NCI-H128 (cell line): Measurements from ENCODE around the gene SMARCB1.
A peak's percentile ranks its signal among the peaks of the same experiment; 100 is the strongest.

ENCODE experiments used
- DNase-seq: peaks from one replicate; lab custom pipeline; 2025; ENCODE audit not compliant: unreplicated experiment; lab: John Stamatoyannopoulos, UW

SMARCB1 gene

DNA sequence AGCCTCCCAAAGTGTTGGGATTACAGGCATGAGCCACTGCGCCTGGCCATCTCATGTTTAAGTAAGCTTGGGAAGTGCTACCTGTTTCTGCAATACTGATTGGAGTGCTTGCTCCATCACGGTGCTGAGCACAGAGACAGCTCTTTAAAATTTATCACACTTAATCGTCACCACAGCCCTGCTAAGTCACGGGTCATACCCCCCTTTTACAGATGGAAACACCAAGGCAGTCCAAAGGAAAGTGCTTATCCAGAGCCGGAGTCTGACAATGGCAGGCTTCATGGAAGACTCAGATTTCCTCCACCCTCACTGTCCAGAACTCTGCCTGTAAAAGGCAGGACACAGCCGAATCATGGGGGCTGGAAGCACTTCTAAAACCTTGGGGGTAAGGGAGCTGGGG, 26.7 kb upstream of the SMARCB1 start:
- DNase-seq: no peak

DNA sequence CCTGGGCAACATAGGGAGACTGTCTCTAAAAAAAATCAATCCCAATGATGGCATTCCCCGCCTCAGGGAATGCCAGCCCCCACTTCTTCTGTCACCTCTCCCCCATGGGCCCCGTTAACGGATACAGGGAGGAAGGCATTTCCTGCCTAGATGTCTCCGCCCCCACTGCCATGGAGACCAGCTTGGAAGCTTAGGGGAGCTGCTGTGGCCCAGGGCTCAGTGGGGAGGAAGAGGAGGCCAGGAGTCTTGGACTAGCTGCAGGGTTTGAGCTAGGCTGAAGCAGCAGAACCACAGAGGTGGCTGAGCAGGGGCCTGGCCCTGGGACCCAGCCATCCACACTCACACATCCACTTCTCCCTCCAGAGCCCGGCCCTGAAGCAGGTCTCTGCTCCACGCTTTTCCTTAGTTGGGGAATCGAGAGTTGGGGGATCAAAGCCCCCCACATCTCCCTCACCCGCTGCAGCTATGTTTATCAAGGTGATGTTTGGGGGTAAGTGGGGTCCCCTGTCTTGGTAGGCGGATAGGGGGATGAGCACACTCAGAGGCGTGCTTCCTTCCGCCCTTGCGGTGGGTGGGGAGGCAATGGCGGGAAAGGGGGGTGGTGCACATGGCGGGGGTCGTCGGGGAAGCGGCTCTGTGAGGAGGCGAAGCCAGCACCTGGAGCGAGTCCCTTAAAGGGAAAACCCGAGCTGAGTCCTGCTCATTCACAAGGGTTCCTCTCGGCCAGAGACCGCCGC, 23.8 kb upstream of the SMARCB1 start, which contains the start of gene C22orf15:
TSS of gene C22orf15 (plus strand) at position 149 of the 737 bp plus-strand sequence. CDS start at position 466, 317 bp downstream.
- DNase-seq: no peak

DNA sequence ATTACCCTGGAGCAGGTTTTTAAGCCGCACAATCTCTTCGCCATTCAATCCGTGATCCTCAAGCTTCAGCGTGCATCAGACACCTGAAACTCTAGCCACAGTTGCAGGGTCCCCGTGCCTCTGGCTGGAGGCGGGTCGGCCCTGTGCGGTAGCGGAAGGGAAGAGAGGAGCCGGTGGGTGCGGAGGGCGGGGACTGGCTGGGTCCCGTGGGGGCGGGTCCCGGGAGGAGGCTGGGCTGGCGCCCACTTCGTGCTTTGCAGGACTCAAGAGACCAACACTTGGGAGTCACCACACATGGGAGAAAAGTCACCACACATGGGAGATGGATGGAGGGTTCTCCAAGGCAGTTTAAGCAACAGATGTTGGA, 23.2 kb upstream of the SMARCB1 start:
- DNase-seq: no peak

DNA sequence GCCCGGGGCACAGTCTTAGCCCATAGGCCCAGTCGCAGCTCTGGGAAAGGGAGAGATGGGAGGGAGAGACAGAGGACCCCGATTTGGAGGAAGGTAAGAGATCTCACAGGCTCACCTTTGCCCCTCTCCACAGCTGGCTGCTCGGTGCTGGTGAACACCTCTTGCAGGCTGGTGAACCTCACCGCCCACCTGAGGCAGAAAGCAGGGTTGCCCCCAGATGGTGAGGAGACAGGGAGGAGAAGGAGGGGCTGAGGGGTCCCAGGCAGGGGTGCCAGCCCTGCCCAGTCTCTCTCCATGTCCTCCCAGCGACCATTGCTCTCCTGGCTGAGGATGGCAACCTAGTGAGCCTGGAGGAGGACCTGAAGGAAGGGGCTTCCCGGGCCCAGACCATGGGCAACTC, 22.8 kb upstream of the SMARCB1 start:
- DNase-seq: no peak

DNA sequence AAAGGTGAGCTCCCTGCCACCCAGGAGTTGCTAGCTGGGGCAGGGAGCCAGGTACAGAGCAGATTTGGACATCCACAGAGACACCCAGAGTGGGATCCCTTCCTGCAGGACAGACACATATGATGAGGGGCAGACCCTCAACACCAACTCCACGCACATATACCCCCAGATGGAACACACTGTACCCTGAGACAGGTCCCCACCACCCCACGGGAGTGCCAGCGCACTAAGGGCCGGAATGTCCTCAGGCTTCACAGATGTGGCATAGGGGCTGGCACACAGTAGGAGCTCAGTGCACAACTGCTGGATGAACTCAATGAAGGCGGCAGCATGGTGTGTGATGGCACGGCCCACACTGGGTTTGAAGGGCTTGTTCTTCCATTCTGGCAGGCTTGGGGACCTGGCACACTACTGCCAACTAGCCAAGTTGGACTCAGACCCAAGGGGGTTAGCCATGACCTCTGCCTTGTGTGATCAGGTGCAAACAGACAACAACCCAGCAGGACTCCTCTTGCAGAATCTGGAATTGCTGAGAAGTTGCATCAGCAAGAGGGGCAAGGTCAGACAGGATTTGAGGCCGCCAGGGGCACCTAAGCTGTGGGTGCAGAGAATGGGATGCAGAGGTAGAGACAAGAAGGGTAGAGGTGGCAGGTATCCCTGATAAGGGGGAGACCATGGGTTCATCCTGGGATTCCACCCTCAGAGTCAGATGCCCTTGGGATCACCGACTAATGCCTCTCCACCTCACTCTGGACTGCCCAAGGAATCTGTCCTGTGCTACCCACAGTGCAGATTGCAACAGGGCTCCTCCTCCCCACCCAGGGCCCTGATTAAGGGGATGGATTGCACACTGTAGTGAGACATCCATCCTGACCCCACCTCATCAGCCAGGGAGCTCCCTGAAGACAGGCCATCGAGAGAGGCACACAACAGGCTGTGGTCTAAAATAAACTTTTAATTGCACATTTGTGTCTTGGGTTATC, 21.6 kb upstream of the SMARCB1 start:
- DNase-seq: no peak

DNA sequence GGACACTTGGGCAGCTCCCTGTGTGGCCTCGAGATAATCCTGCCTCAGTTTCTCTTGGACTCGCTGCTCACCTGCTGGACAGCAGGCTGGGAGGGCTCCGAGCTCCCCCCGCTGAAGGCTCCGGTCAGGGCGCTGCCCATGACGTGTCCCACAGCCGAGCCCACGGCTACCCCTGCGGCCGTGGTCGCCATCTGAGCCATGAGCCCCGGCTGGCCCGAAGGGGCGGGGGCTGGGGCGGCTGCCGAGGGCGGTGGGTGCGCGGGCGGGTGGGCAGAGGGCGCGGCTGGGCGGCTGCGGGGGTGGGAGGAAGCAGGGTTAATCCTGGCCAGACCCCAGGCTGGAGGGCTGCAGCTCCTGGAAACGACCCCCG, 19.5 kb upstream of the SMARCB1 start:
- DNase-seq: no peak

DNA sequence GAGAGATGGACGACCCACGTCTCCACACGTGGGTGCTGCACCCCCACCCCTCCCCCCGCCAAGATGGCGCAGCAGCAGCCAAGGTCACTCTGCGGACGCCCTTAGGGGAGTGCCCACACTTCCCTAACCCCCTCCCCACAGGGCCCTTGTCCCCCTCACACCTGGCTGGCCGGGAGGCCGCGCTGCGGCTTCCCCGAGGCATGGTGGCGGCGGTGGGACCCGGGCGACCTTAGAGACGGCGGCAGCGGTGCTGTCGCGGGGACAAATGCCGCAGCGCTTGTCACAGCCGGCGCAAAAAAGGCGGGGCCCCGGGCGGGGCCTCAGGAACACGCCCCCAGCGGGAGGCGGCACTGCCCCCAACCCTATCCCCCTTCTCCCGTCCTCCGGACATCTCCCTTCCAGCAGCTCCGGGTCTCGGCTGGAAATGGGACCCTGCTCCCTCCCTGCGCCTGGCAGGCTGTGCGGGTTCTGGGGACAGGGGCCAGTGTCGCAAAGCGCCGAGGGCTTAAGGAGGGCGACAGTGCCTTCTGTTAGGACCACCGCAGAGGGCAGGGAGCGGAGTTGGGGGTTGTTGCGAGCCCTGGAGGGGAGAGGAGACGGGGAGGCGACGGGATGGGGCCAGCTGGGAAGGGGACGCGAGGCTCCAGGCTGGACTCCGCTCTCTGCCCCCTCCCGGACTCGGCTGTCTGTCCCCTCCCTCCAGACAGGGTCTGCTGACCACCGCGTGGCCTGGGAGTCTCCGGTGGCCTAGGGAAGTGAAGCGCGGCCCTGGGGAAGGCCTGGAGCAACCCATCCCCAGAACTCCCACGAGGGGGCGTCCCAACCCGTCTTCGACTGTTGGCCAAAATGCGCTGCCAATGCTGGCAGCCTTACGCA, 18.9 kb upstream of the SMARCB1 start, which contains the start of gene CHCHD10:
TSS of gene CHCHD10 (minus strand) at position 300 of the 876 bp plus-strand sequence. CDS start at position 202, 98 bp downstream.
- peak; percentile 30 for DNase-seq

DNA sequence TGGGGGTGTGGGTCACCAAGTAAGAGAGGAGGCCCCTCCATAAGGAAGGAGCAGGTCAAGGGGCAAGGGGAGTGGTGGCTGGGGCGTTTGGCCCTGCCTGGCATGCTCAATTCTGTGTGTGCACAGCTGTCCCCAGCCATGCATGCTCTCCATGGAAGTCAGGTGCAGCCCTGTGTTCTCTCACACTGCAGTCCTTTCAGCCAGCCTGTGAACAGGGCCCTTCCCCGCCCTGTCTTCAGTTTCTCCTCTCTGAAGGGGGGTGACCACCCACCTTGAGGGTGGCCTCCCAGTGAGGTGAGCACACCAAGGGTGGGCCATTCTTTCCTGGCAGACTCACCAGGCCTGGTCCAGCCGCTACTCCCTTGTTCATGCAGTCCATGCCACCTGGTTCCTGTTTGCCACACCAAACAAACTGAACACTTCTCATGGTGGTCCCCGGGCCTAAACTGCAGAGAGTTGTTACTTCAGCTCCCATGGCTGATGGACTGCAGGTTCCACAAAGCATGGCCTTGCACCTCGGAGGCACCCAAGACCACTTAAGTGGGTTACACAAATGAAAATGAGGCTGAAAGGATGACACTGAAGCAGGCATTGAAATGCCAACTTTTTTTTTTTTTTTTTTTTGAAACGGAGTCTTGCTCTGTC, 17.3 kb upstream of the SMARCB1 start:
- no peak for DNase-seq

DNA sequence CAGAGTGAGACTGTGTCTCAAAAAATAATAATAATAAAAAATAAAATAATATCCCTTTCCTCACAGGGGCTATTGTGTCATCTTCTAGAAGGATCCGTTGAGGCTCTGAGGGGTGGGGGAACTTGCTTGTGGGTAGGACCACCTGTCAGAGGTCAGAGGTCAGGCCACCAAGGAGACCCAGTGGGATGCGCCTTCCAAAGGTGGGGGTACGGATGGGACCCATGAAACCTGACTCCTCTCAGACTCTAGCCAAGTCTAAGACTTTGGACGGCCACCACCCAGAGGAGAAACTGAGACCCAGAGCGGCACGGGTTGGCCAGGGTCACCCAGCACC, 14.5 kb upstream of the SMARCB1 start:
- no peak for DNase-seq

DNA sequence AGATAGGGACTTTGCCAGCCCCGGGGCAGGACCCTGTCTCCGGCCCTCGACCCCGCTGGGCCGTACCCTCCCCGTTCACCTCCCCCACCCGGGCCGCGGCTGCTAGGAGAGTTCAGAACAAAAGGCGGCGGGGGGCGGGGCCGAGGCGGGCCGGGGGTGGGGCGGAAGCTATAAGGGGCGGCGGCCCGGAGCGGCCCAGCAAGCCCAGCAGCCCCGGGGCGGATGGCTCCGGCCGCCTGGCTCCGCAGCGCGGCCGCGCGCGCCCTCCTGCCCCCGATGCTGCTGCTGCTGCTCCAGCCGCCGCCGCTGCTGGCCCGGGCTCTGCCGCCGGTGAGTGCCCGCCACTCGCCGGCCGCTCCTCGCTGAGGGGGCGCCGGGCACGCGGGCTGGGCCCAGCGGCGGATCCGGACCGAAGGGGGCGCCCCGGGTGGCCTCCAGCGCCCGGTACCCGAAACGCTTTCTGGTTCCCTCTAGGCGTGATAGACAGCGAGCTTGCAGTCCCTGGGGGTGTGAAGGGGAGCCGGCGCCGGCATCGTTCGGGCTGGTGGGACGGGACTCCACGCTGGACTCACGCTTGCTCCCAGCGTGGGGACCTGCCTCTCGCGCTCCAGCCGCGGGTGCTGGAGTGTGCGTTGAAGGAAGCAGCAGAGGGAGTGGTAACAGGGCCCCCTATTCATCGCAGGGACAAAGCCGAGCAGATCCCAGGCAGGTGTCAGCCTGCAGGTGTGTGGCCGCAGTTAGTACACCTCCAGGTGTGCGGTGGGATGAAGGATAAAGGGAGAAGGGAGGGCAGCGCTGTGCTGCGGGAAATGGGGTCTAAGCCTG, 13.9 kb upstream of the SMARCB1 start, which contains the start of gene MMP11:
TSS of gene MMP11 (plus strand) at position 201 of the 825 bp plus-strand sequence. CDS start at position 223, 22 bp downstream.
- DNase-seq: no peak

DNA sequence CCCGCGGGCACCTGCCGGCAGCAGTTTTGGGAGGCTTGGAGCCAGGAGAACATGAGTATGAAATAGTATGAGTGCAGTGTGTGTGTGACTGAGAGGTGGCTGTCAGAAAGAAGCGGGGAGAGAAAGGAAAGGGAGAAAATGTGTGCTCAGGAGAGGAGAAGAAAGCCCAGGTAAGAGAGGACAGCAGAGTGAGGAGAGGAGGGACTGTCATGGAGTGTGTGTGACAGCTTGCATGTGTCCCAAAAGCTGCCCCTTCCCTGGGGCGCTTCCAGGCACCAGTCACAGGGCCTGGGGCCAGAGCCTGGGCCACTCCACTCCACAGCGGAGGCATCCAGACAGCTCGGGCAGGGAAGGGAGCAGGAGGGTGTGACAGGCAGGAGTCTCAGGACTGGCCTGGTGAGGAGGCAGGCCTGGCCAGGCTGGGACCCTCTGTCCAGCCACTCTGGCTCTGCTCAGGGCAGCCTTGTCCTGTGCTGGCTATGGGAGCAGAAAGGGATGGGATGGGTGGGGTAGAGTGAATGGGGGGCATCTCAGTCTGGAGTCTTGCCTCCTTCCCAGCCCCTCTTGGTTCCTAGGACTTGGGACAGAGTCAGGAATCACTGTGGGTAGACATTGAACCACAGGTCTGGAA, 13.2 kb upstream of the SMARCB1 start:
- DNase-seq: no peak

DNA sequence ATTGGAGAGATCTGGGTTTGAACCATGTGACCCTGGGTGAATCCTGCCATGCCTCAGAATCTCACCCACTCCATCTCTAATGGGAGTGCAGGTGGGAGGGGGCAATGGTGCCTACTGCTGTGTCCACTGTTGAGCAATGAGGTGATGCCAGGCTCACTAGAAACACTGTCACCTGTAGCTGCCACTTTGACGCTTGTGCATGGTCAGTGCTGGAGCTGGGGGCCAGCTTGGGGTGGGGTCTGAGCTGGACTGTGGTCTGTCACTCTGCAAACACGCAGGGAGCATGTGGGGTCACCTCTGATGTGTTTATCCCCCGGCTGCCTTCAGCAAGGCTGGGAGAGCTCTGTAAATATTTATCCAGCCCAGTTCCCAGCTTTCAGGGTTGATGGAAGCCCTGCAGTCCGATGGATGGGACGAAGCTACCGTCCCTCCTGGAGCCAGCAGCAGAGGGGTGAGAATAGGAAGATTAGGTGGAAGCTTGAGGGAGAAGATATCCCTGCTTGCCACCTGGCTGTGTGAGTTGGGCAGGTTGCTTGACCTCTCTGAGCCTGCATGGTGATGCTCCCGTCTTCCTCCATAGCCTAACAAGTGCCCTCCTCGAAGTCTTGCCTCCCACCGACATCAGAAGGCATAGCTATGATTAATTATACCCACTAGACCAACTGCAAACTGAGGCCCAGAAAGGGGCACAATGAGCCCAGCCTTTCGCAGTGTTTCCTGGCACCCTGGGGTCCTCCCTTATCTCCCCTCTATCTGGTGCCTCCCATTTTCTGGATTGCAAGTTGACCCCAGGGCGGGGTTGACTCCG, 12.4 kb upstream of the SMARCB1 start:
- DNase-seq: no peak

DNA sequence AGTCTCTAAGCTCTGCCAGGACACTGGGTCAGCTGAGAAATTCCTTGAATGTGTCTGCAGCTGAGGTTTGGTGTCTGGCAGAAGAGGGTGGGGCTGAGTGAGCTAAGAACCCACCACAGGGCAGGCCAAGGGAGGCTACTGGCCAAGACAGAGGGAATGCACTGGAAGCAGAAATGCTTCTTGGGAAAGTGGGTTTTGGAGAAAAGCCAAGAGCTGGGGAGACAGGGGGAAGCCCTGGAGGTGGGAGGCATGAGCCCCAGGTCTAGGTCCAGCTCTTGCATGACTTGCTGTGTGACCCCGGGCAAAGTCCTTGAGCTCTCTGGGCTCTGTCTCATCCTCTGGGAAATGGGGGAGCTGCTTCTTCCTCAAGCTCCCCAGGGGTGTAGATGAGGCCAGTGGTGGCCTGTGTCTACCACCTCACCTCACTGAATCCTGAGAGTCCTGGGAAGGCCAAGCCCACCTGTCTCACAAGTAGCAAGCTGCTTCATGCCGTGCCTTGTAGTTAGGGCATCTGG, 11.8 kb upstream of the SMARCB1 start:
- no peak for DNase-seq

DNA sequence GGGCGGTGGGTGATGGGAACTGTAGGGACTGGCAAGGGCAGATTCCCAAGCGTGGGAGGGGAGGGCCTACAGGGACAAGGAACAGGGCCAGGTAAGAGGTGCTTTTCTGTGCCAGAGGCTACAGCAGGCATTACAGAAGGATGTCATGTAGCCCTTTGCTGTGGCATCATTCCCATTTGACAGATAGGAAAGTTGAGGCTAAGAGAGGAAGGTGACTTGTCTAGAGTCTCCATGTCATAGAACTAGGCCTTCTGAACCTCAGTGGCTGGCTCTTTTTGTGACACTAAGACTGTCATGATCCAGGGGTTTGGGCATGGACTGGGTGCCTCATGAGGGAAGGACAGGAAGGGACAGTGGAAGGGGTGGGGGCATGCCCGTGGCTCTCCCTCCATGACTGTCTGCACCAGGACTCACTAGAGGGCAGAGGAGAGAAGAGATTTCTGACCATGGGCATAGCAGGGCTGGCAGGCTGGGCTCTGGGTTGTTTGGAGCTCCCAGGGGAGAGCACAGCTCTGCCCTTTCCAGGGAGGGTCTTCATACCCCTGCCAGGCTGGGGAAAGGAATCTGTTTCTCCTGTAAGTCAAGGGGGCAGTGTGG, 10.9 kb upstream of the SMARCB1 start:
- DNase-seq: no peak

DNA sequence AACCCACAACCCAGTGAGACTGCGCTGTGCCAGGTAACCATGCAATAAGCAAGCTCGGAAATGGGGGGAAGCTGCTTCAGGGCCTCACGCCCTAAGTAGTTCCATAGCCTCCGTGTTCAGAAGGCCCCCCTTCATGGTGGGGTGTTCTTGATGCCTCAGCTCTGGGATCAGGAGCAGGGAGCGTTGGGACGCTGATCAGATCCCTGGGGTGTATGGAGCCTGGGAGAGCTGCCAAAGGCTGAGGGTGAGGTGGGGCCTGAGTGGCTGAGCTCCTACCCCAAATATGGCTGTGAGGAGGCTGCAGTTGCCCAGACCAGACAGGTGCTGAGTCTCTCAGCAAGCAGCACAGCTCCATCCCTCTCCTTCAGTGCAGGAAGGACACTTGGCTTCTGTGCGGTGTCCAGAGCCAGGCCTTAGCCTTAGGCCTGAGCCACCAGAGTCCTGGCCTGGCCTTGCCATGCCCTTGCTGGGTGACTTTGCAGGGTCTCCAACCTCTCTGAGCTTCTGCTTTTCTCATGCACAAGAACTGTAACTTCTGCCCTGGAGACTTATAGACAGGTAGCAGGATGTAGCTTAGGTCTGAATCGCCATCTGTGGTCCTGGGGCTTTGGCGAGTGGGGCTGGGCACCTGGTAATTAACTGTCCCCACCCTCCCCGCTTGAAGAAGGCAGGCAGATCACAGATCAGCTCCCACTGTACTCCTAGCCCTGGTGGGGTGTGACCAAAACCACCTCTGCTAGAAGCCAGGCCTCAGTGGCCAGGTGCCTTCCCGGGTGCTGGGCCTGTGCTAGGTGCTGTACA, 8.8 kb upstream of the SMARCB1 start:
- no peak for DNase-seq

DNA sequence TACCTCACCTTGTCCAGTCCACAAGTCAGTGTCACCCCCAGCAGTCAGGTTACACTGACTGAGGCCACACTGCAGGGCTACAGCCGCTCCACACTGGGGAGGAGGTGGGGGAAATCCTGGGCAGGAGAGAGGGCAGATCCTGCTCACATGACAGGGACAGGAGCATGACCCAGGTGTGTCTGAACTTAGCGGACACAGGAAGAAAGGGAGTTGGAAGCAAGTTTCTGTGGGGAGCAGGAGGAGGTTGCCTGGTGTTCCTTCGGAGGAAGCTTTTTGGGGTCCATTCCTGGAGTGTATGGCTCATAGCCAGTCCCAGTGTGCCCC, 8.2 kb upstream of the SMARCB1 start:
- no peak for DNase-seq

DNA sequence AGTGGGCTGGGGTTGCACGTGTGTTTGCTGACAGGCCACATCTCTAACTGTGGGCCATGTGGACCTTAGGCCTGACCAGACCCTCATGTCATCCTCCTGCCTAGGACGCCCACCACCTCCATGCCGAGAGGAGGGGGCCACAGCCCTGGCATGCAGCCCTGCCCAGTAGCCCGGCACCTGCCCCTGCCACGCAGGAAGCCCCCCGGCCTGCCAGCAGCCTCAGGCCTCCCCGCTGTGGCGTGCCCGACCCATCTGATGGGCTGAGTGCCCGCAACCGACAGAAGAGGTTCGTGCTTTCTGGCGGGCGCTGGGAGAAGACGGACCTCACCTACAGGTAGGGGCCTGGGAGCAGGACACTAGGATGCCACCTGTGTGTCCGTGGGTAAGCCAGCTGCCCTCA, 7.7 kb upstream of the SMARCB1 start:
- no peak for DNase-seq
